Measurements from ENCODE around the gene MT2A. TPM values are rescaled to one million over a fixed set of nuclear protein-coding genes. Genes with fewer than 3 reads are reported as not detected.

The MT2A gene
- polyA plus RNA-seq, 1 donor from 2014 or later: not detected

GRCh38 chr16:56645311-56645710, 36.9 kb downstream of the MT2A start:
- Histone ChIP-seq H3K27me3 (ENCODE audit: insufficient read depth, low read depth, low read length) (peaks cover 91% of the 10 kb centered on the region), H3K4me2 (ENCODE audit: low read length) (no peak overlapping the region)
- TF ChIP-seq EP300 (conservative IDR thresholded peaks at IDR 0.05; ENCODE audit: poor library complexity, severe bottlenecking) (no peak), MXI1 (conservative IDR thresholded peaks at IDR 0.05; ENCODE audit: poor library complexity, severe bottlenecking) (no peak), POLR2AphosphoS5 (IDR thresholded peaks at IDR 0.05) (no peak), EZH2 (IDR thresholded peaks at IDR 0.05; ENCODE audit: borderline replicate concordance, insufficient read depth, low read length, poor library complexity, severe bottlenecking) (no peak), SMC3 (conservative IDR thresholded peaks at IDR 0.05; ENCODE audit: poor library complexity) (no peak), CTCF (IDR thresholded peaks at IDR 0.05; ENCODE audit: poor library complexity, severe bottlenecking) (no peak), TAF1 (IDR thresholded peaks at IDR 0.05; ENCODE audit: low read depth) (no peak), RAD21 (conservative IDR thresholded peaks at IDR 0.05) (no peak), REST (IDR thresholded peaks at IDR 0.05; ENCODE audit: borderline replicate concordance) (no peak)

GRCh38 chr16:56645838-56646237, 37.5 kb downstream of the MT2A start:
- H3K27ac ChIP-seq (ENCODE audit: low read length): no peak overlapping the region
- H4K20me1 ChIP-seq (ENCODE audit: insufficient read depth): no peaks in the 10 kb centered on the region
- H3K4me2 ChIP-seq (ENCODE audit: low read length): no peak overlapping the region
- H3K79me2 ChIP-seq (replicated peaks; ENCODE audit: insufficient read depth, low read length): no peaks in the 10 kb centered on the region
- no peaks in the 10 kb centered on the region for H3K36me3 ChIP-seq (ENCODE audit: insufficient read depth, low read length)
- H3K4me3 ChIP-seq (ENCODE audit: low read length): no peak overlapping the region
- no peaks in the 10 kb centered on the region for H3K9me3 ChIP-seq (ENCODE audit: low read length)
- no peaks in the 10 kb centered on the region for H3F3A ChIP-seq (ENCODE audit: insufficient read depth, low read length, poor library complexity, severe bottlenecking)
- TF ChIP-seq POLR2AphosphoS5 (IDR thresholded peaks at IDR 0.05) (no peak), REST (IDR thresholded peaks at IDR 0.05; ENCODE audit: borderline replicate concordance) (no peak), EZH2 (IDR thresholded peaks at IDR 0.05; ENCODE audit: borderline replicate concordance, insufficient read depth, low read length, poor library complexity, severe bottlenecking) (no peak), EP300 (conservative IDR thresholded peaks at IDR 0.05; ENCODE audit: poor library complexity, severe bottlenecking) (no peak), SMC3 (conservative IDR thresholded peaks at IDR 0.05; ENCODE audit: poor library complexity) (no peak), CTCF (IDR thresholded peaks at IDR 0.05; ENCODE audit: poor library complexity, severe bottlenecking) (no peak), RAD21 (conservative IDR thresholded peaks at IDR 0.05) (no peak), TAF1 (IDR thresholded peaks at IDR 0.05; ENCODE audit: low read depth) (no peak), MXI1 (conservative IDR thresholded peaks at IDR 0.05; ENCODE audit: poor library complexity, severe bottlenecking) (no peak)
- H3K9ac ChIP-seq (ENCODE audit: low read length): no peak overlapping the region
- no peak overlapping the region for H2AFZ ChIP-seq (ENCODE audit: low read depth, low read length)
- no peaks in the 10 kb centered on the region for H3K9me2 ChIP-seq (ENCODE audit: insufficient read depth, low read length)
- H3K27me3 ChIP-seq (ENCODE audit: insufficient read depth, low read depth, low read length): peaks cover 86% of the 10 kb centered on the region

More at GRCh38 chr16:56645311-56645710, 36.9 kb downstream of the MT2A start:
- Histone ChIP-seq H3K36me3 (ENCODE audit: insufficient read depth, low read length) (no peaks in the 10 kb centered on the region), H3K9ac (ENCODE audit: low read length) (no peak overlapping the region), H3K79me2 (replicated peaks; ENCODE audit: insufficient read depth, low read length) (no peaks in the 10 kb centered on the region), H3F3A (ENCODE audit: insufficient read depth, low read length, poor library complexity, severe bottlenecking) (no peaks in the 10 kb centered on the region), H3K9me2 (ENCODE audit: insufficient read depth, low read length) (no peaks in the 10 kb centered on the region), H2AFZ (ENCODE audit: low read depth, low read length) (no peak overlapping the region), H3K27ac (ENCODE audit: low read length) (no peak overlapping the region), H3K4me3 (ENCODE audit: low read length) (no peak overlapping the region), H4K20me1 (ENCODE audit: insufficient read depth) (no peaks in the 10 kb centered on the region), H3K9me3 (ENCODE audit: low read length) (no peaks in the 10 kb centered on the region)

Data from neural cell (in vitro differentiated cells).